Measurements from ENCODE around the gene KLK3.

DNA sequence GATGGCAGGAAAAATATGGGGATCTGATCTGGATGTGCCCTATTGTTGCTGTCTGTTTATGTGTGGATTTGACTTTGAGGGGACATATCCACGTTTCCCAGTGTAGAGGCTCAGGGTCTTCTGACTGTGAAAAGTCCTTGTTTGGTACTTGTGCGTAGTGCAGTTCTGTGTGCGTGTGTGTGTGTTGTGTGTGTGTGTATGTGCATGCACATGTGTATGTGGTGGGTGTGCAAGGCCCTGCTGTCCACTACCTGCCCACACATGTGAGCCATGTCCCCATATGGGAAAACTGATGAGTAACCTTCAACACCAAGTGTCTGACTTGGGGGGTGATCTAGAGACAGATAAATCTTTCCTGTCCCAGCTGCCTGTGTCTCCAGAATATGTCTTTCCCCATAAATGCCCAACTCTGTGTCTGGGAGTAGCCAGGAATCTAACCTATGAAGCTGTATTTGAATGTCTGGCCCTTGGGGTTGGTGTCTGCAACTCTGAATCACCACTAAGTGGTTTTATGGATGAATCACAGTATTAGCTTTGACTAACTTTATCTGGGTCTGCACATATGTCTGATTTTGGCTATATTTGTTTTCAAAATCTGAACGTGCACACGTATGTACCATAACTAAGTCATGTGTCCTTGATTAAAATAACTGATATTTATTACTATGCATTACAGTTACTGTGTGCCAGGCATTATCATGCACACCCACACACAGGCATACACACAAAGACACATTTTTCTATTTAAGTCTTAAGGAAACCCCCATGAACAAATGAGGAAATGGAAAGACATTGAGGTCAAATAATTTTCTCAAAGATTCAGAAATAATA is 35.9 kb downstream of the KLK3 start:
- TF ChIP-seq, protein P1, sequence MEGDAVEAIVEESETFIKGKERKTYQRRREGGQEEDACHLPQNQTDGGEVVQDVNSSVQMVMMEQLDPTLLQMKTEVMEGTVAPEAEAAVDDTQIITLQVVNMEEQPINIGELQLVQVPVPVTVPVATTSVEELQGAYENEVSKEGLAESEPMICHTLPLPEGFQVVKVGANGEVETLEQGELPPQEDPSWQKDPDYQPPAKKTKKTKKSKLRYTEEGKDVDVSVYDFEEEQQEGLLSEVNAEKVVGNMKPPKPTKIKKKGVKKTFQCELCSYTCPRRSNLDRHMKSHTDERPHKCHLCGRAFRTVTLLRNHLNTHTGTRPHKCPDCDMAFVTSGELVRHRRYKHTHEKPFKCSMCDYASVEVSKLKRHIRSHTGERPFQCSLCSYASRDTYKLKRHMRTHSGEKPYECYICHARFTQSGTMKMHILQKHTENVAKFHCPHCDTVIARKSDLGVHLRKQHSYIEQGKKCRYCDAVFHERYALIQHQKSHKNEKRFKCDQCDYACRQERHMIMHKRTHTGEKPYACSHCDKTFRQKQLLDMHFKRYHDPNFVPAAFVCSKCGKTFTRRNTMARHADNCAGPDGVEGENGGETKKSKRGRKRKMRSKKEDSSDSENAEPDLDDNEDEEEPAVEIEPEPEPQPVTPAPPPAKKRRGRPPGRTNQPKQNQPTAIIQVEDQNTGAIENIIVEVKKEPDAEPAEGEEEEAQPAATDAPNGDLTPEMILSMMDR (IDR thresholded peaks at IDR 0.05; ENCODE audit: low read length), result no peak
- TF ChIP-seq EZH2 (IDR thresholded peaks at IDR 0.05; ENCODE audit: borderline replicate concordance, low read length), result no peak
